ENCODE data around the gene ARHGAP42. TPM values are rescaled to one million over a fixed set of nuclear protein-coding genes. Genes with fewer than 3 reads are reported as not detected.

ARHGAP42 gene
- polyA plus RNA-seq, 3 donors, result 0.13 TPM; not detected in 2

DNA sequence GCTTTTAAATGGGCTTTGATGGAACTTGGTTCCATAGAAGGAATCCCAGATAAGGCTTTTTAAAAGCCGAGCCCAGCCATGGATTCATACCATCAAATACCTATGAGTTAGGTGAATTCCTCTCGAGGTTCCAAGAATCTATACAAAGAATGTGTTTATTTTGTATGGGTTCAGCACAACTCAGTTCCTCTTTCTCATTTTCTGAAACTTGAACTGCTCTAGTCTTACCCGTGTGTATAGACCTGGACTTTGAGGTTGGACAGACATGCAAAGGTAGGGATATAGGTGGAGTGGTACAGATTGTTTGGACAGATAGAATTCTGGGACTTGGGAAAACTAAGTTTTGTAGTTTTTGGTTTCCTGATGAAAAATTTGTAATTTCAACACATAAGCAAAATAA lies 344.6 kb downstream of the ARHGAP42 start:
- no peaks in the 10 kb centered on the region for H3K9me3 ChIP-seq (replicated peaks in 1 of 2; ENCODE audit: control insufficient read depth in 1 of 2, insufficient read depth in 1 of 2, low read length in 2 of 2)
- DNase-seq, result no peak
- H3K27ac ChIP-seq (ENCODE audit: low read depth in 1 of 2, low read length in 2 of 2), result no peak overlapping the region
- Mint-ChIP-seq H3K27me3 (ENCODE audit: low read depth in 3 of 3) (no peaks in the 10 kb centered on the region), H3K27ac (no peak overlapping the region), H3K4me3 (no peak overlapping the region), H3K36me3 (no peaks in the 10 kb centered on the region), H3K4me1 (no peaks in the 10 kb centered on the region), H3K9me3 (no peaks in the 10 kb centered on the region)
- H3K4me3 ChIP-seq (replicated peaks in 1 of 3; ENCODE audit: low read depth in 2 of 3, low read length in 3 of 3), result no peak overlapping the region
- WGBS (ENCODE audit: insufficient coverage), result no CpG with 5 or more reads among the region's 3 CpGs
- H2AFZ ChIP-seq (ENCODE audit: insufficient read depth, low read depth, low read length, poor library complexity, severe bottlenecking), result no peak overlapping the region
- H3K27me3 ChIP-seq (ENCODE audit: control insufficient read depth in 2 of 2, insufficient read depth in 2 of 2, low read length in 2 of 2), result no peaks in the 10 kb centered on the region
- H3K4me1 ChIP-seq (ENCODE audit: control insufficient read depth in 1 of 2, insufficient read depth in 2 of 2, low read length in 2 of 2), result no peaks in the 10 kb centered on the region
- H3K36me3 ChIP-seq (replicated peaks in 1 of 2; ENCODE audit: control insufficient read depth in 1 of 2, insufficient read depth in 2 of 2, low read length in 2 of 2), result no peaks in the 10 kb centered on the region
- intact Hi-C loops (cut with micrococcal nuclease), result no loop called here
- H3K4me2 ChIP-seq (replicated peaks; ENCODE audit: extremely low read depth, low read length, poor library complexity, severe bottlenecking), result no peak overlapping the region
- no peaks in the 10 kb centered on the region for H3K79me2 ChIP-seq (ENCODE audit: insufficient read depth, low read length)
- H3K9ac ChIP-seq (ENCODE audit: insufficient read depth, low read length, poor library complexity, severe bottlenecking), result no peak overlapping the region
- TF ChIP-seq, protein P1, sequence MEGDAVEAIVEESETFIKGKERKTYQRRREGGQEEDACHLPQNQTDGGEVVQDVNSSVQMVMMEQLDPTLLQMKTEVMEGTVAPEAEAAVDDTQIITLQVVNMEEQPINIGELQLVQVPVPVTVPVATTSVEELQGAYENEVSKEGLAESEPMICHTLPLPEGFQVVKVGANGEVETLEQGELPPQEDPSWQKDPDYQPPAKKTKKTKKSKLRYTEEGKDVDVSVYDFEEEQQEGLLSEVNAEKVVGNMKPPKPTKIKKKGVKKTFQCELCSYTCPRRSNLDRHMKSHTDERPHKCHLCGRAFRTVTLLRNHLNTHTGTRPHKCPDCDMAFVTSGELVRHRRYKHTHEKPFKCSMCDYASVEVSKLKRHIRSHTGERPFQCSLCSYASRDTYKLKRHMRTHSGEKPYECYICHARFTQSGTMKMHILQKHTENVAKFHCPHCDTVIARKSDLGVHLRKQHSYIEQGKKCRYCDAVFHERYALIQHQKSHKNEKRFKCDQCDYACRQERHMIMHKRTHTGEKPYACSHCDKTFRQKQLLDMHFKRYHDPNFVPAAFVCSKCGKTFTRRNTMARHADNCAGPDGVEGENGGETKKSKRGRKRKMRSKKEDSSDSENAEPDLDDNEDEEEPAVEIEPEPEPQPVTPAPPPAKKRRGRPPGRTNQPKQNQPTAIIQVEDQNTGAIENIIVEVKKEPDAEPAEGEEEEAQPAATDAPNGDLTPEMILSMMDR (IDR thresholded peaks at IDR 0.05), result no peak
- no peaks in the 10 kb centered on the region for H4K20me1 ChIP-seq (ENCODE audit: insufficient read depth, low read length)

DNA sequence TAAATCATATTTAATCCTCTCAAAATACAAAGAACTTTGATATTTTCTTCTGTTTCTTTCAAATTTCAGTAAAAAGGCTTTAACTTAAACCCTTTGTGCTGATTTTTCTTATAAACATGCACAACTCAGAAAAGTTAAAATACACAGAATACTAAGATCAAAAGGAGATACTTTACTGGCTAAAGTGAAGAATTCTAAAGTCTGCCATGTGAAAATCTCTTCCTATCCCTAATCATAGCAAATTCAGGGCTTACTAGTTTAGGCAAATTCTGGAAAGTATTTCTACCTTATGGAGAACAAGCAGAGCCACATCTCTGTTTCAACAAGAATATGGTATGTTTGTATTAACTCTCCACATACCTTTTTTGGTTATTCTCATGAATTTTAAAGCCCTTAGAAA lies 345.9 kb downstream of the ARHGAP42 start:
- TF ChIP-seq, protein P1 (IDR thresholded peaks at IDR 0.05), result no peak

More for the DNA sequence above, 345.9 kb downstream of the ARHGAP42 start:
- Mint-ChIP-seq H3K27ac (no peak overlapping the region), H3K4me3 (no peak overlapping the region), H3K27me3 (ENCODE audit: low read depth in 3 of 3) (no peaks in the 10 kb centered on the region), H3K36me3 (no peaks in the 10 kb centered on the region), H3K4me1 (no peaks in the 10 kb centered on the region), H3K9me3 (no peaks in the 10 kb centered on the region)
- Histone ChIP-seq H3K9me3 (replicated peaks in 1 of 2; ENCODE audit: control insufficient read depth in 1 of 2, insufficient read depth in 1 of 2, low read length in 2 of 2) (no peaks in the 10 kb centered on the region), H3K36me3 (replicated peaks in 1 of 2; ENCODE audit: control insufficient read depth in 1 of 2, insufficient read depth in 2 of 2, low read length in 2 of 2) (no peaks in the 10 kb centered on the region), H2AFZ (ENCODE audit: insufficient read depth, low read depth, low read length, poor library complexity, severe bottlenecking) (no peak overlapping the region), H3K27ac (ENCODE audit: low read depth in 1 of 2, low read length in 2 of 2) (no peak overlapping the region), H3K4me3 (replicated peaks in 1 of 3; ENCODE audit: low read depth in 2 of 3, low read length in 3 of 3) (no peak overlapping the region), H3K27me3 (ENCODE audit: control insufficient read depth in 2 of 2, insufficient read depth in 2 of 2, low read length in 2 of 2) (no peaks in the 10 kb centered on the region), H3K79me2 (ENCODE audit: insufficient read depth, low read length) (no peaks in the 10 kb centered on the region), H3K4me2 (replicated peaks; ENCODE audit: extremely low read depth, low read length, poor library complexity, severe bottlenecking) (no peak overlapping the region), H4K20me1 (ENCODE audit: insufficient read depth, low read length) (no peaks in the 10 kb centered on the region), H3K4me1 (ENCODE audit: control insufficient read depth in 1 of 2, insufficient read depth in 2 of 2, low read length in 2 of 2) (no peaks in the 10 kb centered on the region), H3K9ac (ENCODE audit: insufficient read depth, low read length, poor library complexity, severe bottlenecking) (no peak overlapping the region)
- intact Hi-C loops (cut with micrococcal nuclease), result no loop called here
- no peak for DNase-seq

Data from CD14-positive monocyte (primary cell).